HG02763 (cell line): Measurements from ENCODE around the gene NOP53.
"Not testable (repeated sequence)": the region's sequence is repeated elsewhere in the genome, so short reads cannot be mapped to it uniquely, and the experiment has no call there.

Experiments used
- ATAC-seq: cut with Tn5 transposase; IDR thresholded peaks from one replicate; pipeline ENCODE4 v1.9.1; 2021; ENCODE audit warnings: mild to moderate bottlenecking, moderate library complexity; ENCODE audit not compliant: unreplicated experiment

NOP53 gene

GRCh38 chr19:47716270-47716937, 28.9 kb upstream of the NOP53 start:
- ATAC-seq = no peak

DNA sequence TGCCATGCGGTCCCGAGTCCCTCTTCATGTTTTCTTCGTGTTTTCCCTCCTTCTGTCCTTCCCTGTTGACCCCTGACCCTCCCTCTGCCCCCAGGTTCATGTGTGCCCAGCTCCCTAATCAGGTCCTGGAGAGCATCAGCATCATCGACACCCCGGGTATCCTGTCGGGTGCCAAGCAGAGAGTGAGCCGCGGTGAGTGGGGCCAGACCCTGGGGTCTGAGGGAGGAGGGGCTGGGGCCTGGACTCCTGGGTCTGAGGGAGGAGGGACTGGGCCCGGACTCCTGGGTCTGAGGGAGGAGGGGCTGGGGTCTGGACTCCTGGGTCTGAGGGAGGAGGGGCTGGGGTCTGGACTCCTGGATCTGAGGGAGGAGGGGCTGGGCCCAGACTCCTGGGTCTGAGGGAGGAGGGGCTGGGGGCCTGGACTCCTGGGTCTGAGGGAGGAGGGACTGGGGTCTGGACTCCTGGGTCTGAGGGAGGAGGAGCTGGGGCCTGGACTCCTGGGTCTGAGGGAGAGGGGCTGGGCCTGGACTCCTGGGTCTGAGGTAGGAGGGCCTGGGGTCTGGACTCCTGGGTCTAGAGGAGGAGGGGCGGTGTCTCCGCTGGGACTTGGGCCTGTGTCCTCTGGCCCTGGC, 26.8 kb upstream of the NOP53 start:
- not testable (repeated sequence) for ATAC-seq

DNA sequence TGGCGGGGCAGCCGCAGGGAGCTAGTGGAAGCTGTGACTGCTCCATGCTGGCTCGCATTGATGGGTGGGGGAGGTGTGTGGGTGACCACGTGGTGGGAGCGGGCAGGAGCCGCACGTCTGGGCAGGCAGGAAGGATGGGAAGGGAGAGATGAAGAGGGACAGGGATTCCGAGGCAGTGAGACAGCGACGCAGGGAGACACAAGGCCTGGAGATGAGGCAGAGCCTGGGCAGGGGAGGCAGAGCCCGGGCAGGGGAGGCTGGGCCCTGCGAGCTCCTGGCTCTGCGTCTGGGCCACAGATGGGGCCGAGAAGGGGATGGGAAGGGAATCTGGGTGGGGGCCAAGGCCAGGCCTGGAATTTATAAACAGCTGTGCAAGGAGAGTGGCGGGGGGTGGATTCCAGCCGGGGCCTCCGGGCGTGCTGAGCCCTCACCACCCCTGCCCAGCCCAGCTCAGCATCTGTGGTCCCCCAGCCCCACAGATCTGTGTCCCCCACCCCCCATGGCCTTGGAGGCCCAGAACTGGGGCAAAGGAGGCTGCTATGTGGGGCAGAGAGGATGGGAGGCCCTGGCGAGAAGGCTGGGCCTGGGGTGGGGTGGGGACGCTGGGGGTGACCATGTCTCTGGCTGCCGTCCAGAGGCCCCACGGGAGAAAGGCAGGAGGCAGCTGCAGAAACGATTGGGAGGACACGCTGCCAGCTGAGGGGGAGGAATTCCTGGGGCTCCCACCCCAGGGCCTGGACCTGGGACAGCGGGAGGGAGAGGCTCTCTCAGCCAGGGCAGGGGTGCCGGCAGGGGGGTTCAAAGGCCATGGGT, 26.1 kb upstream of the NOP53 start:
- ATAC-seq = no peak

DNA sequence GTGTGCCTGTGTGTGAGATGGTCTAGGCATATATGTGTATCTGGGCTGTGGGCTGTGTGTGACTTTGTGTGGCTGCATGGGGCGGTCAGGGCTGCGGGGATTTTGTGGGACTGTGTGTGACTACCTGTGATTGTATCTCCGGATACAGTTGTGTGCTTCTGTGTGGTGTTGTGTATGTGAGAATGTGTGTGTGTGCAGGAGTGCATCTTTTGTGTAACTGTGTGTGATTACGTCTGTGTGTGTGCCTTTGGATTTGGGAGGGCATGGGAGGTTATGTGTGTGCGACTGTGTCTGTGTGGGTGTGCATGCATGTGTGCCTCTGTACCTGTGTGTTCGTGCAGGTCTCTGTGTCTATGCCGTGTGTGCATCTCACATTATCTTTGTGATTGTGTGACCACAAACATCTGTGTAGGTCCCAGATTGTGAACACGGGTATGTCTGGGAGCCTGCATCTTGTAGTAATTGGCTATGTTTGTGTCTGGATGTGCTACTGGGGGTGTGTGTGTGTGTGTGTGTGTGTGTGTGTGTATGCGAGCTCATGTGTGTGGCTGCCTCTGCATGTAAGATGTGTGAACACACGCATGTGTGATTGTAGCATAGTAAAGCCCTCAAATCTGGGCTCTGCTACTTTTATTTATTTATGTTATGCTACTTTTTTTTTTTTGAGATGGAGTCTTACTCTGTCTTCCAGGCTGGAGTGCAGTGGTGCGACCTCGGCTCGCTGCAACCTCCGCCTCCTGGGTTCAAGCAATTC, 24.5 kb upstream of the NOP53 start:
- no peak for ATAC-seq

DNA sequence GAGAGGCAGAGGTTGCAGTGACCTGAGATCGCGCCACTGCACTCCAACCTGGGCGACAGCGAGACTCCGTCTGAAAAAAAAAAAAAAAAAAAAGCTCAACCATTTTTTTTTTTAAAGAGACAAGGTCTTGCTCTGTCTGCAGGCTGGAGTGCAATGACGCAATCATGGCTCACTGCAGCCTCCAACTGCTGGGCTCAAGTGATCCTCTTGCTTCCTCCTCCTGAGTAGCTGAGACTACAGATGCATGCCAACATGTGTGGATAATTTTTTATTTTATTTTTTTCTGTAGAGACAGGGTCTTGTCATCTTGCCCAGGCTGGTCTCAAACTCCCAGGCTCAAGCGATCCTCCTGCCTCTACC, 21.8 kb upstream of the NOP53 start:
- no peak for ATAC-seq

- no peak for ATAC-seq
Observed at GRCh38 chr19:47725759-47726401, 19.5 kb upstream of the NOP53 start.

GRCh38 chr19:47726467-47726866, 18.9 kb upstream of the NOP53 start:
- no peak for ATAC-seq

DNA sequence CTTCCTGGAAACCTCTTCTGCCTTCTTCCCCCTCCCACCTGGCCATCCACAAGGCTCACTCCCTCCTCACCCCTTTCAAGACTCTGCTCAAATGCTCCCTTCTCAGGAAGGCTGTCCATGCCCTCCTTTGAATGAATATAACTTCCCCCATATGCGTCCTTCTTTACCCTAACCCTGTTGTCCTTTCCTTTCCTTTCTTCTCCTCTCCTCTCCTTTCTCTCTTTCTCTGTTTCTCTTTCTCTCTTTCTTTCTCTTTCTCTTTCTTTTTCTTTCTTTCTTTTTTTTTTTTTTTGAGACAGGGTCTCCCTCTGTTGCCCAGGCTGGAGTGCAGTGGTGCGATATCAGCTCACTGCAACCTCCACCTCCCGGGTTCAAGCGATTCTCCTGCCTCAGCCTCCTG, 17.1 kb upstream of the NOP53 start:
- not testable (repeated sequence) for ATAC-seq

GRCh38 chr19:47729468-47729798, 15.9 kb upstream of the NOP53 start:
- ATAC-seq = no peak

- no peak for ATAC-seq
Observed at GRCh38 chr19:47729799-47730520, 15.4 kb upstream of the NOP53 start.

DNA sequence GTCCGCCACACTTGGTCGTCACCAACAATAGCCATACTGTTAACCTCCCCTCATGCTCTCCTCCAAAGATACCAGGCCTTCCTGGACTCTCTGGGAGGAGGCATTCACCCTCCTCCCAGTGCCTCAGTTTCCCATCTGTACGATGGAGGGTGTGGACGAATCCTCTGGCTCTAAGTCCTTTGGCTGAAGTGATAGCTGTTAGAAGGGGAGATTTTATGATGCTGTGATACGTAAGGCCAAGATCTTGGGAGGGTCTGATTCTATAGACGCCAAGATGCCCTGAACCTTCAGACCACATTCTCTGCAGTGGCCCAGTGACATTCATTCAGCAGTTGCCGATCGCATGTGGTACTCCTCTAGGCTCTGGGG, 14.8 kb upstream of the NOP53 start:
- no peak for ATAC-seq

GRCh38 chr19:47730910-47731309, 14.4 kb upstream of the NOP53 start:
- ATAC-seq = no peak

DNA sequence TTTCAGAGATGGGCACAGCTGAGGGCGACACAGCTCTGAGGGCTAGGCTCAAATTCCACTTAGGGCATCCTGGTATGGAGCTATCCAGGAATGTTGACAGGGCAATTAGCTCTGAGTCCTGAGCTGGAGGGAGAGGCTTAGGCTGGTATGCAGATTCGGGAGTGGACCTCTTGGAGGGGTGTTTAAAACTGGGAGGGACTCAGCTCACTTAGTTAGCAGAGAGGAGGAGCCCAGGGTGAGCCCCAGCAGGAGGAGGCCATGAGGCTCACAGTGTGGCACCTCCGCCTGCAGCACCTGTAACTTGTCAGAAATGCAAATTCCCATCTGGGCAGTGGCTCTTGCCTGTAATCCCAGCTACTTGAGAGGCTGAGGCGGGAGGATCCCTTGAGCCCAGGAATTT, 10.2 kb upstream of the NOP53 start:
- ATAC-seq = no peak

DNA sequence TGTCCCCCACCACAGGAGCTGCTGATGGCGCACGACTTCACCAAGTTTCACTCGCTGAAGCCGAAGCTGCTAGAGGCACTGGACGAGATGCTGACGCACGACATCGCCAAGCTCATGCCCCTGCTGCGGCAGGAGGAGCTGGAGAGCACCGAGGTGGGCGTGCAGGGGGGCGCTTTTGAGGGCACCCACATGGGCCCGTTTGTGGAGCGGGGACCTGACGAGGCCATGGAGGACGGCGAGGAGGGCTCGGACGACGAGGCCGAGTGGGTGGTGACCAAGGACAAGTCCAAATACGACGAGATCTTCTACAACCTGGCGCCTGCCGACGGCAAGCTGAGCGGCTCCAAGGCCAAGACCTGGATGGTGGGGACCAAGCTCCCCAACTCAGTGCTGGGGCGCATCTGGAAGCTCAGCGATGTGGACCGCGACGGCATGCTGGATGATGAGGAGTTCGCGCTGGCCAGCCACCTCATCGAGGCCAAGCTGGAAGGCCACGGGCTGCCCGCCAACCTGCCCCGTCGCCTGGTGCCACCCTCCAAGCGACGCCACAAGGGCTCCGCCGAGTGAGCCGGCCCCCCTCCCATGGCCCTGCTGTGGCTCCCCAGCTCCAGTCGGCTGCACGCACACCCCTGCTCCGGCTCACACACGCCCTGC, 4.4 kb upstream of the NOP53 start:
- ATAC-seq = no peak

DNA sequence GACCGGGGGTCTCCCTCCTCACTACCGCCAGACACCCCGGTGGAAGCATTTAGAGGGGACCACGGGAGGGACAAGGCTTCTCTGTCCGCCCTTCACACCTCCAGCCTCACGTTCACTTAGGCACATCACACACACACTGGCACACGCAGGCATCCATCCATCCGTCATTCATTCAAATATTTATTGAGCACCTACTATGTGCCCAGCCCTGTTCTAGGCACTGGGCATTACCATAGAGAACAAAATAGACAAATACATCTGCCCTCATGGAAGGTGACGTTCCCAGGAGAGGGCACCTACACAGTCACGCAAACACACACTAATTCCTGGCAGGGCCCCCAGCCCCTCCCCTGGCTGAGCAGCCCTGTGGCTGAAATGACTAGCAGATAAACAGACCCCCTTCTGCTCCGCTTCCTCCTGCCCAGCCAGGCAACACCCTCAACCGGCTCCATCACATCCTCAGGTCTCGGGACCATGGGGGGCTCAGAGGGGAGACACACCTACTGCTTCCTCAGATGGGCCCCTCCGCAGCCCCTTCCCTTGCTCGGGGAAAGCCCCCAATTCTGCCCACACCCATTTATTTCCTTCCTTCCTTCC, 3.7 kb upstream of the NOP53 start:
- no peak for ATAC-seq

DNA sequence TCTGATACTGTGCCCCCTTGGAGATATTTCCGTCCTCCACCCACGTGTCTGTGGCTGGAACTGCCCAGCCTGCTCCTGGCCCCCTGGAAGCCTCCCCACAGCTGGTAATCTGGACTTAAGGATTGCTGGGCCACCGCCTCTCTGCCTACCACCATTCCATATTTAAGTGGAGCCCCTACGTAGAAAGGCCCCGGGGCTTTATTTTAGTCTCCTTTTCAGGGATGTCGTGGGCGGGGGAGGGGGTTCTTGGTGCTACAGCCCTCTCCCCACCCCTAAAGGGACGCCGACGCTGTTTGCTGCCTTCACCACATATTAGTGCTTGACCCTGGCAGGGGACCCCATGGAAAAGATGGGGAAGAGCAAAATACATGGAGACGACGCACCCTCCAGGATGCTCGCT, 2.7 kb upstream of the NOP53 start:
- no peak for ATAC-seq

DNA sequence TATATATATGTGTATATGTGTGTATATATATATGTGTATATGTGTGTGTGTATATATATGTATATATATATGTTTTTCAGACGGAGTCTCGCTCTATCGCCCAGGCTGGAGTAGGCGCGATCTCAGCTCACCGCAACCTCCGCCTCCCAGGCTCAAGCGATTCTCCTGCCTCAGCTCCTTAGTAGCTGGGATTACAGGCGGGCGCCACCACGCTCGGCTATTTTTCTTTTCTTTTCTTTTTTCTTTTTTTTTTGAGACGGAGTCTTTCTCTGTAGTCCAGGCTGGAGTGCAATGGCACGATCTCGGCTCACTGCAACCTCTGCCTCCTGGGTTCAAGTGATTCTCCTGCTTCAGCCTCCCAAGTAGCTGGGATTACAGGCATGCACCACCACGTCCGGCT, 783 bp downstream of the NOP53 start:
- ATAC-seq = not testable (repeated sequence)

DNA sequence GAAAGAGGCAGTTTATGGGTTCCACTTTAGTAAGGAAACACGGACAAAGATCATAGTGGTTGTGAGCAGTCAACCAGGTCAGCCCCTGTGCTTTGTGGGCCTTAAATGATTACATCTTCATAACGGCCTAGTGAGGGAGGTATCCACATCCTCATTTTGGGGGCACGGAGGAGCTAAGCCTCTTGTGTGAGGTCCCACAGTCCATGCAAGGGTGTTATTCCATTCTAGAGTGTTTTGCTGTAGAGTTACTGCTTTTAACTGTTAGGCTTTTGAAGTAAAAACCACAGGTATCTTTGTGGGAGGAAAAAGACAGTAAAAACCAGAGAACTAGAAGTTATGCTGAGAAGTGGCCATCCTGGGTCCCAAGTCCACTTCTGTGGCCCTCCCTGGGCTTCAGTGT, 4.0 kb downstream of the NOP53 start:
- ATAC-seq = no peak

DNA sequence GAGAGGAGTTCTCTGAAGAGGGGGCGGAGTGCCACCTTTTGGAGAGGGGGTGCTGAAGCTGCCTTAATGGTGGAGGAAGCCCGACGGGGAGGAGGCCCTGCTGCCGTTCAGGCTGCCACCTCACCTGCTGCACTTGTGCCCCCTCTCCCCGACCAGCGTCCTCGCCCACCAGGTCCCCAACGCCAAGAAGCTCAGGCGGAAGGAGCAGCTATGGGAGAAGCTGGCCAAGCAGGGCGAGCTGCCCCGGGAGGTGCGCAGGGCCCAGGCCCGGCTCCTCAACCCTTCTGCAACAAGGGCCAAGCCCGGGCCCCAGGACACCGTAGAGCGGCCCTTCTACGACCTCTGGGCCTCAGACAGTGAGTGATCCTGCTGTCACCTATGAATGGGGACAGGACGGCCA, 5.4 kb downstream of the NOP53 start:
- no peak for ATAC-seq
